Astrocyte (in vitro differentiated cells and primary cell): ENCODE measurements around the gene KCNK13. TPM values are rescaled to one million over a fixed set of nuclear protein-coding genes. Genes with fewer than 3 reads are reported as not detected.

Experiments used
- DNase-seq: peaks from one replicate; pipeline ENCODE4 v3.0.0-alpha.2; 2010; ENCODE audit warnings: low read depth
- FAIRE-seq: peaks from 2 replicates; lab custom pipeline; 2011; peaks lifted over from hg19 to GRCh38; lab: Jason Lieb, UNC
- H2AFZ ChIP-seq: 2 replicates; pipeline ENCODE4 v1.6.0; 2012; ENCODE audit warnings: low read depth, low read length, inconsistent platforms
- H3K27ac ChIP-seq: 2 replicates; pipeline ENCODE4 v1.5.1; 2011; ENCODE audit warnings: low read depth, low read length, inconsistent platforms
- H3K27me3 ChIP-seq: 2 replicates; pipeline ENCODE4 v1.6.0; 2011; ENCODE audit warnings: low read length, inconsistent platforms; ENCODE audit not compliant: insufficient read depth
- H3K36me3 ChIP-seq: 2 replicates; pipeline ENCODE4 v1.5.1; 2011; ENCODE audit warnings: low read length, inconsistent platforms; ENCODE audit not compliant: insufficient read depth
- H3K4me1 ChIP-seq: 2 replicates; pipeline ENCODE4 v1.5.1; 2011; ENCODE audit warnings: low read length, inconsistent platforms; ENCODE audit not compliant: insufficient read depth
- H3K4me2 ChIP-seq: 2 replicates; pipeline ENCODE4 v1.6.0; 2012; ENCODE audit warnings: low read length, inconsistent platforms
- H3K4me3 ChIP-seq: 2 replicates; pipeline ENCODE4 v1.5.1; 2011; ENCODE audit warnings: low read depth, mild to moderate bottlenecking, low read length, inconsistent platforms; ENCODE audit not compliant: insufficient read depth
- H3K79me2 ChIP-seq: 2 replicates; pipeline ENCODE4 v1.6.0; 2012; ENCODE audit warnings: mild to moderate bottlenecking, low read length, inconsistent platforms; ENCODE audit not compliant: insufficient read depth
- H3K9ac ChIP-seq: 2 replicates; pipeline ENCODE4 v1.6.0; 2012; ENCODE audit warnings: mild to moderate bottlenecking, low read length, inconsistent platforms
- H3K9me3 ChIP-seq: 2 replicates; pipeline ENCODE4 v1.5.1; 2012; ENCODE audit warnings: low read depth, mild to moderate bottlenecking, low read length, inconsistent platforms; ENCODE audit not compliant: insufficient read depth
- H4K20me1 ChIP-seq: 2 replicates; pipeline ENCODE4 v1.6.0; 2012; ENCODE audit warnings: low read length, inconsistent platforms; ENCODE audit not compliant: insufficient read depth
- H3K27ac Mint-ChIP-seq: one replicate; pipeline ENCODE4 v1.8.0; 2021; ENCODE audit warnings: mild to moderate bottlenecking, mixed read lengths; ENCODE audit not compliant: unreplicated experiment
- H3K27me3 Mint-ChIP-seq: one replicate; pipeline ENCODE4 v1.8.0; 2021; ENCODE audit warnings: low read depth, mixed read lengths; ENCODE audit not compliant: unreplicated experiment
- H3K36me3 Mint-ChIP-seq: one replicate; pipeline ENCODE4 v1.8.0; 2021; ENCODE audit warnings: low read depth, mixed read lengths; ENCODE audit not compliant: unreplicated experiment
- H3K4me1 Mint-ChIP-seq: one replicate; pipeline ENCODE4 v1.8.0; 2021; ENCODE audit warnings: low read depth, mixed read lengths; ENCODE audit not compliant: unreplicated experiment
- H3K4me3 Mint-ChIP-seq: one replicate; pipeline ENCODE4 v1.8.0; 2021; ENCODE audit warnings: mild to moderate bottlenecking, moderate library complexity, mixed read lengths; ENCODE audit not compliant: unreplicated experiment
- H3K9me3 Mint-ChIP-seq: one replicate; pipeline ENCODE4 v1.8.0; 2021; ENCODE audit warnings: mild to moderate bottlenecking, mixed read lengths; ENCODE audit not compliant: unreplicated experiment
- CTCF ChIP-seq: IDR thresholded peaks from 2 replicates; pipeline ENCODE4 v1.5.1; 2011; ENCODE audit warnings: low read depth, mild to moderate bottlenecking, inconsistent platforms, low read length, moderate library complexity; ENCODE audit not compliant: insufficient read depth
- EZH2 ChIP-seq: IDR thresholded peaks from 2 replicates; pipeline ENCODE4 v1.6.1; 2012; ENCODE audit warnings: mild to moderate bottlenecking, low read length, inconsistent platforms; ENCODE audit not compliant: insufficient read depth
- total RNA-seq: library from RNA; stranded (reverse); gene quantifications from 2 replicates; pipeline ENCODE4 v1.2.1, GENCODE V29; 2021

Gene KCNK13
- total RNA-seq, 1 donor from 2014 or later: 0.09 TPM

- FAIRE-seq (no peak), DNase-seq (peak; percentile 89)
- peaks cover 2% of the 10 kb centered on the region for H3K27me3 ChIP-seq
- H3K27ac Mint-ChIP-seq: no peak overlapping the region
- H2AFZ ChIP-seq: no peak overlapping the region
- no peak overlapping the region for H3K27ac ChIP-seq
- H3K27me3 Mint-ChIP-seq: no peaks in the 10 kb centered on the region
- peaks cover 9% of the 10 kb centered on the region for H3K4me1 ChIP-seq
- H4K20me1 ChIP-seq: no peaks in the 10 kb centered on the region
- H3K36me3 Mint-ChIP-seq: no peaks in the 10 kb centered on the region
- no peak for TF ChIP-seq EZH2
- no peak for TF ChIP-seq CTCF
- peaks cover 4% of the 10 kb centered on the region for H3K4me1 Mint-ChIP-seq
- no peak overlapping the region for H3K9ac ChIP-seq
- no peak overlapping the region for H3K4me3 ChIP-seq
- H3K79me2 ChIP-seq: no peaks in the 10 kb centered on the region
- H3K9me3 ChIP-seq: no peaks in the 10 kb centered on the region
- no peak overlapping the region for H3K4me3 Mint-ChIP-seq
- H3K9me3 Mint-ChIP-seq: peaks cover 12% of the 10 kb centered on the region
- no peaks in the 10 kb centered on the region for H3K36me3 ChIP-seq
- peak overlapping the region; percentile 12 for H3K4me2 ChIP-seq
These were observed 29.6 kb downstream of the KCNK13 start for GRCh38 chr14:90091393-90091792.

GRCh38 chr14:90093942-90094595 lies 32.3 kb downstream of the KCNK13 start:
- Histone ChIP-seq H3K9ac (no peak overlapping the region), H3K4me3 (peak overlapping the region; percentile 17), H3K36me3 (no peaks in the 10 kb centered on the region), H4K20me1 (no peaks in the 10 kb centered on the region), H3K27me3 (peaks cover 2% of the 10 kb centered on the region), H2AFZ (no peak overlapping the region), H3K4me2 (peak overlapping the region; percentile 11), H3K9me3 (no peaks in the 10 kb centered on the region), H3K27ac (no peak overlapping the region), H3K79me2 (no peaks in the 10 kb centered on the region), H3K4me1 (peaks cover 9% of the 10 kb centered on the region)
- no peak overlapping the region for H3K27ac Mint-ChIP-seq
- H3K4me3 Mint-ChIP-seq: no peak overlapping the region
- FAIRE-seq (peak; percentile 17), DNase-seq (peak; percentile 82)
- TF ChIP-seq EZH2 (no peak), CTCF (no peak)
- H3K4me1 Mint-ChIP-seq: peaks cover 4% of the 10 kb centered on the region
- no peaks in the 10 kb centered on the region for H3K36me3 Mint-ChIP-seq
- H3K9me3 Mint-ChIP-seq: peaks cover 6% of the 10 kb centered on the region
- no peaks in the 10 kb centered on the region for H3K27me3 Mint-ChIP-seq

- Mint-ChIP-seq H3K4me1 (peaks cover 4% of the 10 kb centered on the region), H3K27ac (no peak overlapping the region), H3K4me3 (no peak overlapping the region), H3K36me3 (no peaks in the 10 kb centered on the region), H3K27me3 (no peaks in the 10 kb centered on the region), H3K9me3 (peaks cover 6% of the 10 kb centered on the region)
- H3K9ac ChIP-seq: no peak overlapping the region
- no peaks in the 10 kb centered on the region for H3K36me3 ChIP-seq
- no peak overlapping the region for H3K27ac ChIP-seq
- H3K79me2 ChIP-seq: no peaks in the 10 kb centered on the region
- no peaks in the 10 kb centered on the region for H4K20me1 ChIP-seq
- H3K9me3 ChIP-seq: no peaks in the 10 kb centered on the region
- H3K4me1 ChIP-seq: peaks cover 9% of the 10 kb centered on the region
- no peak for FAIRE-seq
- H3K4me2 ChIP-seq: no peak overlapping the region
- TF ChIP-seq CTCF (no peak), EZH2 (no peak)
- DNase-seq: no peak
- H3K27me3 ChIP-seq: peaks cover 2% of the 10 kb centered on the region
- H3K4me3 ChIP-seq: no peak overlapping the region
- H2AFZ ChIP-seq: no peak overlapping the region
These were observed 33.3 kb downstream of the KCNK13 start for GRCh38 chr14:90095096-90095495.
